Sigmoid colon (tissue), 7 donors: Measurements from ENCODE around the gene LETM1. TPM values are rescaled to one million over a fixed set of nuclear protein-coding genes. Genes with fewer than 3 reads are reported as not detected.

Experiments used
- DNase-seq: peaks from one replicate; pipeline ENCODE4 v3.0.0-alpha.2; 2019
- H3K27ac ChIP-seq, 4 donors: fragments of 200-600 bp; sonication (generic); one replicate each; pipeline ENCODE4 v1.5.1; 2016 to 2019; ENCODE audit warnings: mild to moderate bottlenecking in 1 of 4
- H3K27me3 ChIP-seq, 3 donors: fragments of 200-600 bp; sonication (generic); one replicate each; pipeline ENCODE4 v1.5.1; 2019; ENCODE audit warnings: mild to moderate bottlenecking in 1 of 3
- H3K36me3 ChIP-seq, 4 donors: fragments of 200-600 bp; sonication (generic); one replicate each; pipeline ENCODE4 v1.5.1; 2016 to 2019
- H3K4me1 ChIP-seq, 4 donors: fragments of 200-600 bp; sonication (generic); one replicate each; pipeline ENCODE4 v1.5.1; 2017 to 2019
- H3K4me3 ChIP-seq, 4 donors: fragments of 200-600 bp; sonication (generic); one replicate each; pipeline ENCODE4 v1.5.1; 2017 to 2019; ENCODE audit warnings: mild to moderate bottlenecking in 2 of 4, moderate library complexity in 1 of 4
- H3K9me3 ChIP-seq, 4 donors: fragments of 200-600 bp in 3 of 4; sonication (generic) in 3 of 4; one replicate each; pipeline versions ENCODE4 v1.5.1 to v1.6.1; 2013 to 2019
- EP300 ChIP-seq, 4 donors: sonication (generic); formaldehyde crosslinking; IDR thresholded peaks; one replicate each; pipeline ENCODE4 v1.6.1; 2017; ENCODE audit warnings: antibody characterized with exemption in 4 of 4
- POLR2A ChIP-seq, 2 donors: fragments of 450-650 bp; IDR thresholded peaks; one replicate each; pipeline ENCODE4 v1.6.1; 2016; ENCODE audit warnings: antibody characterized with exemption in 2 of 2, mild to moderate bottlenecking in 2 of 2, moderate library complexity in 2 of 2
- POLR2AphosphoS5 ChIP-seq, 4 donors: sonication (generic); formaldehyde crosslinking; IDR thresholded peaks; one replicate each; pipeline ENCODE4 v1.6.1; 2017; ENCODE audit warnings: antibody characterized with exemption in 4 of 4
- WGBS, 2 donors: extraction: QIAGEN DNeasy Blood & Tissue Kit; methylation state at CpG; one replicate each; pipeline ENCODE4 v1.1.7; 2013; 5-methylcytosine and 5-hydroxymethylcytosine counted together
- intact Hi-C: fragments of 100-400 bp; cut with DNase I; formaldehyde crosslinking; loops from one replicate; pipeline ENCODE4 v1.15.1; 2023
- polyA plus RNA-seq, 3 donors: library from polyadenylated mRNA; stranded (reverse); fragments of 200-250 nt; gene quantifications; one replicate each; pipeline ENCODE4 v1.2.3, GENCODE V29; 2013
- total RNA-seq, 4 donors: library from RNA; depleted of rRNA; stranded (reverse); fragments of >200 nt; gene quantifications; one replicate each; pipeline ENCODE4 v1.1.0, GENCODE V29; 2016
- TF ChIP-seq, protein P1 (sequence below), 4 experiments: fragments of 450-650 bp in 3 of 4; fragments of 200-600 bp in 1 of 4; IDR thresholded peaks; one replicate each; pipeline ENCODE4 v1.5.1; 2016 to 2019; ENCODE audit warnings: antibody characterized with exemption in 4 of 4, mild to moderate bottlenecking in 3 of 4, moderate library complexity in 2 of 4
- donor health status: healthy with polysubstance abuse.
- donor health status: Bipolar disorder and iron deficiency.
- donor health status: healthy.

LETM1 gene
- total and polyA plus RNA-seq, 7 donors = 11.4 to 91.6 (median 18.6) TPM

DNA sequence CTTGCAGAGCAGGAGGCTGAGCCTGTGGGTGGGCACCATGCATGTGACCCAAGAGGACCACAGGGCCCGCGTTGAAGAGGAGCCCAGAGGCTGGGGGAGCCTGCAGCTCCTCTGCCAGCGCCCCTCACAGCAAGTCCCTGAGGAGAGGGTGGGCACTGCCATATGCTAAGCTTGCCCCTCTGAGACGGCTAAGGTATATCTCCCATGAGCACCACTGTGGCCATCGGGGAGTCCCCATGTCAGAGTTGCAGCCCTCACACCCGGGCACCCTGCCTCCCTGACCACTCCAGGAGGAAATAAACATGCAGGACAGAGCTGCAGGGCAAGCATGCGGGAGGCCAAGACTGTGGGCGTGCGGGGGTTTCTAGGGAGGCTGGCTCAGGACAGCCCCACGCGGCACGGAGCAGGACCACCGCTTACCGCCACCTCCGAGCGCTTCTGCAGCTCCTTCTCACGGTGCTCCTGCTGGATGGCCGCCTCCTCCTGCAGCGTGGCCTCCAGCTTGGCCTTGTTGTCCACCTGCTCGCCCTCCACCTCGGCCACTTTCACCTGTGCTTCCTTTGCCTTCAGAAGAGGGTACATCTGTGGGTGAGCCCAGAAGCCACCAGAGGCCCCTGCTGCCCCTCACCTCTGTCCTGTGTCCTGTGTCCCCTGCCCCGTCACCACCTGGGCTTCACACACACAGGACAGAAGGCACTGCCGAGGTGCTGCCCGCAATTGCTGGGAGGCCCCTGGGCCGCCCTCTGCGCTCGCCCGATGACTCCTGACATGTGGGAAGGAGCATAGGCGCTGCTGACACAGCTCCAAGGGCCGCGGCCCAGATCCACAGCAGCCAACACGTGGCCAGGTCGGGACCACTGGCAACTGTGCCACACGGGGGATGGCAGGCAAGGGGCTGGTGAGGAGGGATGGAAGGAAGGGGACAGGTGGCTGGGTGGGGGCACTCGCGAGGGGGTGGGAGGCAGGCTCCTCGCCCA is 33.1 kb downstream of the LETM1 start:
- intact Hi-C loops = no loop called here
- DNase-seq = no peak
- TF ChIP-seq EP300 (IDR thresholded peaks at IDR 0.05) = no peak
- TF ChIP-seq POLR2AphosphoS5 (IDR thresholded peaks at IDR 0.05) = no peak
- TF ChIP-seq, protein P1, sequence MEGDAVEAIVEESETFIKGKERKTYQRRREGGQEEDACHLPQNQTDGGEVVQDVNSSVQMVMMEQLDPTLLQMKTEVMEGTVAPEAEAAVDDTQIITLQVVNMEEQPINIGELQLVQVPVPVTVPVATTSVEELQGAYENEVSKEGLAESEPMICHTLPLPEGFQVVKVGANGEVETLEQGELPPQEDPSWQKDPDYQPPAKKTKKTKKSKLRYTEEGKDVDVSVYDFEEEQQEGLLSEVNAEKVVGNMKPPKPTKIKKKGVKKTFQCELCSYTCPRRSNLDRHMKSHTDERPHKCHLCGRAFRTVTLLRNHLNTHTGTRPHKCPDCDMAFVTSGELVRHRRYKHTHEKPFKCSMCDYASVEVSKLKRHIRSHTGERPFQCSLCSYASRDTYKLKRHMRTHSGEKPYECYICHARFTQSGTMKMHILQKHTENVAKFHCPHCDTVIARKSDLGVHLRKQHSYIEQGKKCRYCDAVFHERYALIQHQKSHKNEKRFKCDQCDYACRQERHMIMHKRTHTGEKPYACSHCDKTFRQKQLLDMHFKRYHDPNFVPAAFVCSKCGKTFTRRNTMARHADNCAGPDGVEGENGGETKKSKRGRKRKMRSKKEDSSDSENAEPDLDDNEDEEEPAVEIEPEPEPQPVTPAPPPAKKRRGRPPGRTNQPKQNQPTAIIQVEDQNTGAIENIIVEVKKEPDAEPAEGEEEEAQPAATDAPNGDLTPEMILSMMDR (IDR thresholded peaks at IDR 0.05) = no peak
- TF ChIP-seq POLR2A (IDR thresholded peaks at IDR 0.05) = no peak
- H3K36me3 ChIP-seq = peaks cover 28 to 90% (median 61%) of the 10 kb centered on the region in 4 donors
- H3K4me3 ChIP-seq = no peak overlapping the region
- H3K9me3 ChIP-seq = no peaks in the 10 kb centered on the region
- H3K4me1 ChIP-seq = no peaks in the 10 kb centered on the region
- H3K27me3 ChIP-seq = no peaks in the 10 kb centered on the region
- no peak overlapping the region for H3K27ac ChIP-seq
- 94% methylated on average over 37 of the region's 37 CpGs for WGBS, 2 donors

DNA sequence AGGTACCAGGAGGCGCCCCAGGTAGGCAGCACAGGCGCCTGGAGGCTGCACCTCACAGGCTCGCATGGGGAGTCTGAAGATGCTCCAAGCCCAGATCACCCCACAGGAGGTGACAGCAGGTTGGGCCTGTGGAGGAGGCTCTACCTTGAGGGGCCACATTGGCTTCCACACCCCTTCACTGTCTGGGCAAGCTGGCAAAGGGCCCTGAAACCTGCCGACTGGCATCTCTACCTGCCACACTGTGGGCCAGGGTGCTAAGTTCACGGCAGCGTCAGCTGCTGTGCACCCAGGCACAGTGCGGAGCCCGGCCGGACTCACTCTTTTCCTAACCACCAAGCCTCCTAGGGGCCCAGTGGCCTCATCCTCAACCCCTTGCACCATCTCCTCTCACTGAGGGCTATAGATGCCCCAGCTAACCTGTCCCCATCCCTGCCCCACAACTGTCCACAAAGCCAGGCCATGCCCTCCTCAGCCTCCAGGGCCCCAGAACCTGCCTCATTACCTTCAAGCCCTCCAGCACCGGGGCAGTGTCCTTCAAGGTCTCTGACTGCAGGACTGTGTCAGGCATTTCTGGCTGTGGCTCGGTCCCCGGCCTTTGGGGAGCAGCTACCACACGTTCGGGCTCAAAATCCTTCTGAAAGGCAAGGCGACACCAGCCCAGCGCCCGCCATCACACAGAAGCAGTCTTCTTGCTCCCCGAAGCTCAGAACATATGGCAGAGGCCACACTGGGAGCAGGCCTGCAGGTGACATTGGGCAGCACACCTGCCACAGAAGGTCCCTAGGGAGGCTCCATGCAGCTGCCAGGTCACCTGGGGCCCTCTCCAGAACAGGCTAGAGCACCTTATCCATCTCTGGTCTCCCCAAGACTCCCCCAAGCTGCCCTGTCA is 34.0 kb downstream of the LETM1 start:
- H3K27me3 ChIP-seq = no peaks in the 10 kb centered on the region
- H3K36me3 ChIP-seq = peaks cover 31 to 99% (median 63%) of the 10 kb centered on the region in 4 donors
- no peak overlapping the region for H3K4me3 ChIP-seq
- intact Hi-C loops = no loop called here
- H3K27ac ChIP-seq = no peak overlapping the region
- H3K9me3 ChIP-seq = no peaks in the 10 kb centered on the region
- 97% methylated on average over 18 of the region's 18 CpGs for WGBS, 2 donors
- H3K4me1 ChIP-seq = no peaks in the 10 kb centered on the region
- no peak for DNase-seq
- TF ChIP-seq, protein P1 (IDR thresholded peaks at IDR 0.05) = no peak
- no peak for TF ChIP-seq POLR2A (IDR thresholded peaks at IDR 0.05)

DNA sequence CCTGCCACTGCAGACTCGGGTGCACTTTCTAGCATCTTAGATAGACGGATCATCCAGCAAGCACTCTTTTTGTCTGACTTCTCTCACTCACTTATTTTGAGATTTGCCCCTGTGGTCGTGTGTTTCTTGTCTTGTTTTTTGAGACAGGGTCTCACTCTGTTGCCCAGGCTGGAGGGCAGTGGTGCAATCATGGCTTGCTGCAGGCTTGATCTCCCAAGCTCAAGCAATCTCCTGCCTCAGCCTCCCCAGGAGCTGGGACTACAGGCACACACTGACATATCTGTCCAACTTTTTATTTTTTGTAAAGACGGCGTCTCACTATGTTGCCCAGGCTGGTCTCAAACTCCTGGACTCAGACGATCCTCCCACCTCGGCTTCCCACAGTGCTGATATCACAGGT is 36.1 kb downstream of the LETM1 start:
- Histone ChIP-seq H3K27me3 (no peaks in the 10 kb centered on the region), H3K4me3 (no peak overlapping the region), H3K9me3 (no peaks in the 10 kb centered on the region), H3K4me1 (no peaks in the 10 kb centered on the region), H3K27ac (no peak overlapping the region), H3K36me3 (peaks cover 31 to 100% (median 72%) of the 10 kb centered on the region in 4 donors)
- intact Hi-C loops = no loop called here
- no peak for DNase-seq
- no peak for TF ChIP-seq POLR2AphosphoS5 (IDR thresholded peaks at IDR 0.05)
- TF ChIP-seq, protein P1 (IDR thresholded peaks at IDR 0.05) = no peak
- TF ChIP-seq POLR2A (IDR thresholded peaks at IDR 0.05) = no peak
- TF ChIP-seq EP300 (IDR thresholded peaks at IDR 0.05) = no peak
- 92 to 93% methylated on average over 7 of the region's 7 CpGs for WGBS, 2 donors

DNA sequence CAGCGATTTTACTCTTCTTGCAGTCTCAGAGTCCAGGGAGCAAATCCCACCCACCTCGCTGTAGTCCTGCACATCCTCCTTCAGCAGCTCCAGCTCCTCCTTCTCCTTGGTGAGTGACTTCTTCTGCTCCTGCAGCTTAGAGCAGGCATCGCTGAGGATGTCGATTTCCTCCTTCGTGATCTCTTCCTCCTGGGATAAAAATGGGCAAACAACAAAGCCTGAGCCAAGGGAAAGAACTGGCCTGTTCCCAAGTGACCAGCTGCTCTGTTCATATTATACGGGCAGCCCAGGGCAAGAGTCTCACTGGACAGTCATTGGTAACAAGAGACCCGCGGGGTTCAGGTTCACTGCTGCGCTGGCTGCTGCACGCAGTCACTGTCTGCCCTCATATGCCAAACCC is 36.7 kb downstream of the LETM1 start:
- intact Hi-C loops = no loop called here
- Histone ChIP-seq H3K4me1 (no peaks in the 10 kb centered on the region), H3K9me3 (no peaks in the 10 kb centered on the region), H3K27ac (no peak overlapping the region), H3K4me3 (no peak overlapping the region), H3K36me3 (peaks cover 31 to 100% (median 71%) of the 10 kb centered on the region in 4 donors), H3K27me3 (no peaks in the 10 kb centered on the region)
- no peak for DNase-seq
- TF ChIP-seq POLR2A (IDR thresholded peaks at IDR 0.05) = no peak
- 82 to 85% methylated on average over 10 of the region's 10 CpGs for WGBS, 2 donors
